Stimulated activated naive CD8-positive, alpha-beta T cell treated with anti-CD3 and anti-CD28 coated beads, Interleukin-15, Interleukin-2, amounts not matched to agents 100 ng/mL and 50 ng/mL, for 24 hours (primary cell): ENCODE data around the gene HAP1.
"Not testable (repeated sequence)": the region's sequence is repeated elsewhere in the genome, so short reads cannot be mapped to it uniquely, and the experiment has no call there.

Source experiments
- H3K27ac Mint-ChIP-seq: one replicate; pipeline ENCODE4 v1.8.0; 2021; ENCODE audit warnings: mild to moderate bottlenecking, mixed read lengths
- H3K27me3 Mint-ChIP-seq: one replicate; pipeline ENCODE4 v1.8.0; 2021; ENCODE audit warnings: mixed read lengths
- H3K36me3 Mint-ChIP-seq: one replicate; pipeline ENCODE4 v1.8.0; 2021; ENCODE audit warnings: low read depth, mixed read lengths
- H3K4me1 Mint-ChIP-seq: one replicate; pipeline ENCODE4 v1.8.0; 2021; ENCODE audit warnings: low read depth, mixed read lengths
- H3K4me3 Mint-ChIP-seq: one replicate; pipeline ENCODE4 v1.8.0; 2021; ENCODE audit warnings: mild to moderate bottlenecking, mixed read lengths
- H3K9me3 Mint-ChIP-seq: one replicate; pipeline ENCODE4 v1.8.0; 2021; ENCODE audit warnings: mixed read lengths

HAP1 gene

GRCh38 chr17:41723801-41724475 is 10.5 kb downstream of the HAP1 start:
- Mint-ChIP-seq H3K9me3 (no peaks in the 10 kb centered on the region), H3K27ac (no peak overlapping the region)

GRCh38 chr17:41722231-41722630 is 12.2 kb downstream of the HAP1 start:
- no peaks in the 10 kb centered on the region for H3K9me3 Mint-ChIP-seq
- no peak overlapping the region for H3K27ac Mint-ChIP-seq
- H3K36me3 Mint-ChIP-seq: no peaks in the 10 kb centered on the region
- no peak overlapping the region for H3K4me3 Mint-ChIP-seq
- peaks cover 4% of the 10 kb centered on the region for H3K27me3 Mint-ChIP-seq
- no peaks in the 10 kb centered on the region for H3K4me1 Mint-ChIP-seq

More at GRCh38 chr17:41723801-41724475, 10.5 kb downstream of the HAP1 start:
- Mint-ChIP-seq H3K4me1 (no peaks in the 10 kb centered on the region), H3K27me3 (peaks cover 4% of the 10 kb centered on the region), H3K4me3 (no peak overlapping the region), H3K36me3 (no peaks in the 10 kb centered on the region)

- Mint-ChIP-seq H3K9me3 (no peaks in the 10 kb centered on the region), H3K27ac (no peak overlapping the region), H3K4me3 (no peak overlapping the region), H3K27me3 (no peaks in the 10 kb centered on the region), H3K36me3 (no peaks in the 10 kb centered on the region), H3K4me1 (no peaks in the 10 kb centered on the region)
These were observed 16.2 kb downstream of the HAP1 start for GRCh38 chr17:41718287-41718645.

- H3K27ac Mint-ChIP-seq: no peak overlapping the region
These were observed 16.8 kb downstream of the HAP1 start for GRCh38 chr17:41717408-41718286.

GRCh38 chr17:41711669-41712400 is 22.6 kb downstream of the HAP1 start, which contains the start of gene GAST:
Gene GAST, plus strand, starts transcription at chr17:41712331. Its CDS starts 3,106 bp downstream, at chr17:41715437.
- H3K4me3 Mint-ChIP-seq: no peak within 1 kb of the TSS
- H3K4me1 Mint-ChIP-seq: peaks cover 8% of the 10 kb centered on the region
- H3K9me3 Mint-ChIP-seq: no peaks in the 10 kb centered on the region
- no peak within 1 kb of the TSS for H3K27ac Mint-ChIP-seq
- H3K27me3 Mint-ChIP-seq: no peaks in the 10 kb centered on the region
- no peaks in the 10 kb centered on the region for H3K36me3 Mint-ChIP-seq

More at GRCh38 chr17:41717408-41718286, 16.8 kb downstream of the HAP1 start:
- no peaks in the 10 kb centered on the region for H3K9me3 Mint-ChIP-seq
- H3K36me3 Mint-ChIP-seq: no peaks in the 10 kb centered on the region
- no peaks in the 10 kb centered on the region for H3K27me3 Mint-ChIP-seq
- H3K4me1 Mint-ChIP-seq: no peaks in the 10 kb centered on the region
- no peak overlapping the region for H3K4me3 Mint-ChIP-seq

GRCh38 chr17:41710472-41711090 is 23.9 kb downstream of the HAP1 start:
- H3K4me1 Mint-ChIP-seq: peaks cover 8% of the 10 kb centered on the region
- H3K4me3 Mint-ChIP-seq: no peak overlapping the region
- H3K36me3 Mint-ChIP-seq: no peaks in the 10 kb centered on the region
- H3K27ac Mint-ChIP-seq: no peak overlapping the region
- H3K27me3 Mint-ChIP-seq: no peaks in the 10 kb centered on the region
- H3K9me3 Mint-ChIP-seq: no peaks in the 10 kb centered on the region

- H3K4me3 Mint-ChIP-seq: no peak overlapping the region
- peaks cover 8% of the 10 kb centered on the region for H3K4me1 Mint-ChIP-seq
- H3K27me3 Mint-ChIP-seq: no peaks in the 10 kb centered on the region
- H3K27ac Mint-ChIP-seq: no peak overlapping the region
- no peaks in the 10 kb centered on the region for H3K36me3 Mint-ChIP-seq
- H3K9me3 Mint-ChIP-seq: no peaks in the 10 kb centered on the region
These were observed 26.4 kb downstream of the HAP1 start for GRCh38 chr17:41707803-41708669.

GRCh38 chr17:41705271-41705991 is 29.0 kb downstream of the HAP1 start:
- Mint-ChIP-seq H3K4me1 (peaks cover 1% of the 10 kb centered on the region), H3K36me3 (no peaks in the 10 kb centered on the region), H3K27me3 (no peaks in the 10 kb centered on the region), H3K27ac (no peak overlapping the region), H3K4me3 (no peak overlapping the region), H3K9me3 (no peaks in the 10 kb centered on the region)

- Mint-ChIP-seq H3K36me3 (no peaks in the 10 kb centered on the region), H3K9me3 (no peaks in the 10 kb centered on the region), H3K27ac (no peak overlapping the region), H3K4me3 (no peak overlapping the region), H3K4me1 (no peaks in the 10 kb centered on the region), H3K27me3 (no peaks in the 10 kb centered on the region)
These were observed 31.7 kb downstream of the HAP1 start for GRCh38 chr17:41702712-41703111.

GRCh38 chr17:41700843-41701242 is 33.6 kb downstream of the HAP1 start:
- H3K4me3 Mint-ChIP-seq, H3K27me3 Mint-ChIP-seq, H3K9me3 Mint-ChIP-seq, H3K27ac Mint-ChIP-seq, H3K36me3 Mint-ChIP-seq, H3K4me1 Mint-ChIP-seq: not testable (repeated sequence)

GRCh38 chr17:41697122-41697962 is 37.1 kb downstream of the HAP1 start:
- Mint-ChIP-seq H3K4me3 (no peak overlapping the region), H3K4me1 (peaks cover 11% of the 10 kb centered on the region), H3K27me3 (no peaks in the 10 kb centered on the region), H3K27ac (no peak overlapping the region), H3K36me3 (peaks cover 23% of the 10 kb centered on the region), H3K9me3 (no peaks in the 10 kb centered on the region)

GRCh38 chr17:41695954-41696757 is 38.3 kb downstream of the HAP1 start:
- H3K27me3 Mint-ChIP-seq: no peaks in the 10 kb centered on the region
- H3K4me3 Mint-ChIP-seq: no peak overlapping the region
- peaks cover 35% of the 10 kb centered on the region for H3K36me3 Mint-ChIP-seq
- H3K27ac Mint-ChIP-seq: peak overlapping the region; percentile 61
- no peaks in the 10 kb centered on the region for H3K9me3 Mint-ChIP-seq
- peaks cover 21% of the 10 kb centered on the region for H3K4me1 Mint-ChIP-seq
